OCI-LY7 (cell line): ENCODE data around the gene TBXA2R.

Source experiments
- CTCF ChIP-seq: fragments of 200-600 bp; sonication (generic); conservative IDR thresholded peaks from 2 replicates; pipeline ENCODE4 v1.5.1; 2014; ENCODE audit warnings: mild to moderate bottlenecking, antibody characterized with exemption, low read length, moderate library complexity, mixed read lengths
- EZH2phosphoT487 ChIP-seq: fragments of 200-600 bp; sonication (generic); IDR thresholded peaks from 2 replicates; pipeline ENCODE4 v1.6.1; 2018; ENCODE audit warnings: low read depth, borderline replicate concordance, mild to moderate bottlenecking, mixed run types, antibody characterized with exemption, low read length, moderate library complexity, mixed read lengths

GRCh38 chr19:3631053-3631861 is 24.6 kb upstream of the TBXA2R start:
- no peak for TF ChIP-seq CTCF
- no peak for TF ChIP-seq EZH2phosphoT487
